NCI-H2196 (cell line): ENCODE results near the gene CBLIF.
"Not testable (repeated sequence)": the region's sequence is repeated elsewhere in the genome, so short reads cannot be mapped to it uniquely, and the experiment has no call there.

Source experiments
- DNase-seq: peaks from one replicate; lab custom pipeline; 2025; ENCODE audit not compliant: unreplicated experiment; lab: John Stamatoyannopoulos, UW

CBLIF gene

DNA sequence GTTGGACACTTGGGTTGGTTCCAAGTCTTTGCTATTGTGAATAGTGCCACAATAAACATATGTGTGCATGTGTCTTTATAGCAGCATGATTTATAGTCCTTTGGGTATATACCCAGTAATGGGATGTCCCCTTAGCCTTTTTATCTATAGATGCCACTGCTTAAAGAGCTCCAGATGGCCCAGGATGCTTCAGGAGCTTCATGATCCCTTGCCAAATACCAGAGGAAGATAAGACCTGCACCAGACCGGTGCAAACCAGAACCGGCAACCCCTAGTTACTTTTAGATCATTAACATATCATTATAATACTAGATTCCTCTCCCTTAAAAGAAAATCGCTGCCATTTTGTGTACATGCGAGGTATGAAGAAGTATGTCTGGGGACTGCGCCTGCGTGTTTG lies 3.1 kb upstream of the CBLIF start:
- DNase-seq, result not testable (repeated sequence)

GRCh38 chr11:59847626-59848025 lies 2.3 kb upstream of the CBLIF start:
- DNase-seq, result no peak

GRCh38 chr11:59846556-59846955 lies 1.3 kb upstream of the CBLIF start:
- no peak for DNase-seq

DNA sequence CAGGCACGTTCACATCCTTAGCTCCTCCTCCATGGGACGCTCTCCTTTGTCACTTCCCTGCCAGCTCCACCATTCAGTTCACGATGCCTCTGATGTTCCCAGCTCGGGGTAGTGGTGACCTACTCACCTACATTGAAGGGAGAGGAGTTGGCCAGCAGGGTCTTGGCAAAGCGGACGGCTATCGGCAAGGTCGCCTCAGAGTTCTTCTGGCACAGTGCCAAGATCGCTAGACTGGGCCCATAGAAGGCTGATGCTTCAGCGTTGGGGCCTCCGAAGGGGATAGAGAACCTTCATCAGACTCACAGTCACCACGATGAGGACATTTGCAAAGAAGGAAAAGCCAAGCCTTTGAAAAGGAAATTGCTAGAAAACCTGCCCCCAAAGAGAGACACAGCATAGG lies 3.0 kb downstream of the CBLIF start:
- DNase-seq, result no peak

DNA sequence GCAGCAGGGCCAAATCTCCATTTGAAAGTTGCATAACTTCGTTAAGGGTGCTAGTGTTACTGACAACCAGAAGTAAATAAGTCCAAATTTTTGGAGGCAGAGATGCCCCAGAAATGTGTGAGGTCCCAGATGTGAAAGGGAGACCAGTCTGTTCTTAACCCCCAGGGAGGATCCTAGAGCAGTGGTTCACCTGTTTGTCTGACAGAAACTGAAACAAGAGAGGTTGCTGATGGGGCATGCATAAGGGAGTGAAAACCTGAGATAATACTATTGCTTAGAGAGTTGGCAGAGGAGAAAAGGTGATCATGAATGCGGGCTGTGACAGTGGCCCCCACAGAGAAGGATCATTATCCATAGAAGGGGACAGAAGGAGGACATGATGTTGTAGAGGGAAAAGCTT lies 3.8 kb downstream of the CBLIF start:
- DNase-seq, result no peak

DNA sequence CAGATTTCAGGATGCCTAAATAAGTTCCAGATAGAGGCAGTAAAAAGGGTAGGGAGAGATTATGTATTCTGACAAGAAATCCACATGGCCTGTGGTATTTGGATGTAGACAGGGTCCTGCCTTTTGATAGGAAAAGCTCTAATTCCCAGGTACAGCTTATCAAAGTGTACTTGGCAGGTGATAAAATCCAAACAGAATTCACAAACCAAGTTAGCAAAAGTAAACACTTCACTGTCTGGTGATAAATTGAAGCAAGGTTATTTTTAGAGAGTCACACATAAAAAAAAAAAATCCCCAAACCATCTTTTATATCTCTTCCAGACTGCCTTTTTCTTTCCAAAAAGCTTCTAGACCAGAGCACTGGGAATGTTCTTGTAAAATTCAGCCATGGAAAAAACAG lies 5.7 kb downstream of the CBLIF start:
- no peak for DNase-seq

DNA sequence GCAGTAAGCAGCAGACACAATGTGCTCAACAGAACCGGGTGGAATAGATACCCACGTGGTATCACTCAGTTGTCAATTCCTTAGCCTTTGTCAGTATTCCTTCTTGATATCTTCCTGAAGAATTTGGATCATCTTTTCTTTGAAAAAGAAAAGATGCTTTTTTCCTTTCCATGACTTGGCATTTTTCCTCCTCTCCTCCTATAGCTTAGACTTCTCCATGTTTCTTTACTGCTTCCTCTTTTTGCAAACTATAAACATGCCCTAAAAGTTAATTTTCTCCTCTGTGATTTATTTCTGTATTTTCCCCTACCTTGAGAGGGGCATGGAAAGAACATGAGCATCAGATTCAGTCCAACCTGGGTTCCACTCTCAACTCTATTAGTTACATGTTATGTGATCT lies 11.7 kb downstream of the CBLIF start:
- DNase-seq, result no peak

DNA sequence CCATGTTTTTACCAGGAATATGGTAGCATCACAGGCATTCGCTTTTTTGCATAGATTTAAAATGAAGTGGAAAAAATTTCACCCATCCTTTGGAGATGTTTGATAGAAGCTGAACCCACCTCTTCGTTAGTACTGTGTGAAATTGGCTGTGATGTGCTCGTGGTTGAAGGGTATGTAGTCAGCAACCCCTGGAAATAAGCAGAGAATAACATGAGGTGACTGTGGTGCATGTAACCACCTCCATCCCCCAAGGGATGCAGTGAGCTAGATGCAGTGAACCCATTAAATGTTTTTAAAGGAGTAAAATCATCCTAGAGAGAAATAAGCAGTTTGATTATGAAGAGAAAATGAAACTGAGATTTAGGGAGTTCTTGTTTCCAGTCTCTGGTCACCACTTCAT lies 15.9 kb downstream of the CBLIF start:
- DNase-seq, result no peak

GRCh38 chr11:59822989-59823566 lies 22.2 kb downstream of the CBLIF start:
- DNase-seq, result peak; percentile 69

- DNase-seq, result no peak
Measured at GRCh38 chr11:59818572-59818971, 26.7 kb downstream of the CBLIF start.

DNA sequence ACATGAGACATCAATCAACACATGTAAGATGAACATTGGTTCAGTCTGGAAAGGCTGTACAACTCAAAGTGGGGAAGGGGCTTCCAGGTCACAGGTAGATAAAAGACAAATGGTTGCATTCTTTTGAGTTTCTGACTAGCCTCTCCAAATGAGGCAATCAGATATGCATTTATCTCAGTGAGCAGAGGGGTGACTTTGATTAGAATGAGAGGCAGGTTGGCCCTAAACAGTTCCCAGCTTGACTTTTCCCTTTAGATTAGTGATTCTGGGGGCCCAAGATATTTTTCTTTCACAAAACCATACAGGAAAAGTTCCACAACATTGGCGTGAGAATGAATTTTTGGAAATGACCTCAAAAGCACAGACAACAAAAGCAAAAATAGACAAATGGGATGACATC lies 28.9 kb downstream of the CBLIF start:
- DNase-seq, result not testable (repeated sequence)

DNA sequence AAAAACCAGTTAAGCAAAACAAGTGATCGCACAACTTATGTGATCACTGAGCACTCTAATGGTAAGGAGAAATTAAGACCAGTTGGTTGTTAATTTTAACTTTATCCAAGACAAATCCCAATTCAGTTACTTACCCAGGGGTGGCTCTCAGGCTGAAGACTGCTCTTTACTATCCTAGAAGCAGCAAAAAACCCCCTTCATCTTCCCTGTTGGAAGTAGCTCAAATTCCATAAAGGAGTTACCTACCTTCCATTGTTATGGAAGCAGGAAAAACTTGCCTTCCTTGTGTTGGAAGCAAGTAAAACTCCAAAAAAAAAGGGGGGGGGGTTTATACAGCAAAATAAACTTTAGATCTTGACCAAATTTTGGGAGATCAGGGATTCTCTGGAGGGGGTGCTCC lies 29.5 kb downstream of the CBLIF start:
- DNase-seq, result no peak

GRCh38 chr11:59814021-59814420 lies 31.3 kb downstream of the CBLIF start:
- no peak for DNase-seq

GRCh38 chr11:59813364-59813763 lies 31.9 kb downstream of the CBLIF start:
- no peak for DNase-seq

DNA sequence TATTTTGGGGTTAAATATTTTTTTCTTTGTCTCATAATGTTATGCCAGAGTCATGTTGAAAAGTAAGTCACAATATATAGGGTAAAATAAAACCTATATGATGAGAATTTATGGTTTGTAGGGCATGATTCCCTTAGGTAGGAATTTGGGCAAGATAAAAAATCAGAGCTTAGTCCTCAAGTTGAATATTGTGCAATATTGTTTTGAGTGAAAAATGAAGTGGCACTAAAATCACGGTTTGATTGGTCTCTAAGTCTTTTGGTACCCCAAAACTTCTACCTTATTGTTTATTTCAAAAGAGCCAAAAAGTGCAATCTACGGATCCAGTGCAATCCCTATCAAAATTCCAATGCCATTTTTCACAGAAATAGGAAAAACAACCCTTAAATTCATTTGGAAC lies 33.1 kb downstream of the CBLIF start:
- no peak for DNase-seq

- no peak for DNase-seq
Measured at GRCh38 chr11:59810911-59811259, 34.4 kb downstream of the CBLIF start.

DNA sequence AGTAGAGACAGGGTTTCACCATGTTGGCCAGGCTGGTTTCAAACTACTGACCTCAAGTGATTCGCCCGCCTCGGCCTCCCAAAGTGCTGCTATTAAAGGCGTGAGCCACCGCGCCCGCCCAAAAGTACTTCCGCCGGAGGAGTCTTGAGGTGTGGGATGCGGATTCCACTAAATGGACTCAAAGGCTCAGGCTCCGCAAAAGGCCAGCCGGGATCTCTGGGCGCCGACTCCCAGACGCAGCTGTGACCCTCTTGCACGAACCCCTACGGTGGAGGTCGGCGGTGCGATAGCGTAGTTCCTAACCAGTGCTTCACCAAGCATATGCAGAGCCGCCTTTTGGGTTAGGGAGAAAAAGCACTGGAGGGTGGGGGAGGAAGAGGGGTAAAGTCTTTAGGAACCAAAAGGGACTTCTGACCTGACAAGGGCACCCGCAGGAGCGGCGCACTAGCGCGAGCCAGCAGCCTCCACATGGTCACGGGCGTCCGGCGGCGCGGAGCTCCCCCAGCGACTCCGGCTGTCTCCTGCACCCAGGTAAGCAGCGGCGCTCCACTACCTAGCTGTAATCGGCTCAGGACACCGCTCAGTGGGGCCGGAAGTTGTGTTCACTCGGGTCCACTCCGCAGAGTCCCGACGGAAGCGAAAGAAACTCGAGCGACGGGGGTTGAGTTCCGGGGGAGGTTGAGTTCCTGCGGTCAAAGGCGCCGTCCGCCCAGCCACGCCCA lies 34.9 kb downstream of the CBLIF start, which contains the start of gene MRPL16:
Gene MRPL16, minus strand, starts transcription at position 590 of the 722 bp plus-strand sequence. Its CDS starts 120 bp downstream, at position 470.
- peak; percentile 91 for DNase-seq

- DNase-seq, result no peak
Measured at GRCh38 chr11:59807047-59807610, 38.2 kb downstream of the CBLIF start.

DNA sequence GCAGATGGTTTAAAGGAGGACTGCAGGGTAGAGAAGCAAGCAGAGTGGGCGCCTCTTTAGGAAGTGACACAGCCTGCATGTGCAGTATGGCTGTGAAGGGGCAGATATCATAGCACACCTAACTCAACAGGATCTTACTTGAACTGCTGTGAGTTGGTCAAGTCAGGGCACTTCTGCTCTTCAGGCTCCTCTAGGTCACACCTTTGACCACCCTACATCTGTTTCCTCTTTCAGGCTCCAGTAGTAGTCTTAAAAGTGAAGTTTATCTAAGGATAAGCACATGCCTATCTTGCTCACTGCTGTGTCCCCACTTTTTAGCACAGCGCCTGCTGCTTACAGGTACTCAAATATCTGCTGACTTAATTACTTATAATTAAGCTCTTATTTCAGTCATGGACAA lies 41.2 kb downstream of the CBLIF start:
- DNase-seq, result no peak

GRCh38 chr11:59802639-59803176 lies 42.6 kb downstream of the CBLIF start:
- peak; percentile 52 for DNase-seq

- DNase-seq, result peak; percentile 50
Measured at GRCh38 chr11:59801981-59802638, 43.2 kb downstream of the CBLIF start.
